Breast epithelium (tissue), 4 donors: ENCODE results near the gene AUNIP. TPM values are rescaled to one million over a fixed set of nuclear protein-coding genes. Genes with fewer than 3 reads are reported as not detected.
A peak's percentile ranks its signal among the peaks of the same experiment; 100 is the strongest.

Source experiments
- DNase-seq, 2 donors: peaks; one replicate each; pipeline ENCODE4 v3.0.0-alpha.2; 2019; ENCODE audit warnings: low spot score in 2 of 2
- H3K27ac ChIP-seq, 2 donors: fragments of 200-600 bp; sonication (generic) in 1 of 2; one replicate each; pipeline ENCODE4 v1.5.1; 2016 to 2019; ENCODE audit warnings: mild to moderate bottlenecking in 1 of 2
- H3K27me3 ChIP-seq, 2 donors: fragments of 200-600 bp; sonication (generic) in 1 of 2; one replicate each; pipeline versions ENCODE4 v1.5.1 to v1.6.0; 2017 to 2019; ENCODE audit warnings: control low read depth in 1 of 2, mild to moderate bottlenecking in 1 of 2
- H3K36me3 ChIP-seq: fragments of 200-600 bp; one replicate; pipeline ENCODE4 v1.5.1; 2019
- H3K4me1 ChIP-seq, 2 donors: fragments of 200-600 bp; sonication (generic); one replicate each; pipeline ENCODE4 v1.5.1; 2016 to 2019; ENCODE audit warnings: control low read depth in 1 of 2
- H3K4me3 ChIP-seq, 3 donors: fragments of 200-600 bp; sonication (generic); 1 replicate in 2 of 3; 2 replicates in 1 of 3; pipeline ENCODE4 v1.5.1; 2016 to 2019; ENCODE audit warnings: mild to moderate bottlenecking in 3 of 3, moderate library complexity in 2 of 3
- H3K9me3 ChIP-seq, 2 donors: fragments of 200-600 bp; sonication (generic) in 1 of 2; one replicate each; pipeline ENCODE4 v1.5.1; 2016 to 2019; ENCODE audit warnings: control low read depth in 1 of 2
- POLR2A ChIP-seq: fragments of 450-650 bp; IDR thresholded peaks from one replicate; pipeline ENCODE4 v1.6.1; 2016; ENCODE audit warnings: antibody characterized with exemption, mild to moderate bottlenecking, moderate library complexity
- POLR2AphosphoS5 ChIP-seq, 3 donors: sonication (generic); formaldehyde crosslinking; IDR thresholded peaks; one replicate each; pipeline ENCODE4 v1.6.1; 2017; ENCODE audit warnings: antibody characterized with exemption in 3 of 3
- intact Hi-C: fragments of 100-400 bp; cut with DNase I; formaldehyde crosslinking; loops from one replicate; pipeline ENCODE4 v1.15.1; 2023; ENCODE audit warnings: low total_unique reads
- total RNA-seq, 3 donors: library from RNA; depleted of rRNA; stranded (reverse); fragments of >200 nt; gene quantifications; one replicate each; pipeline ENCODE4 v1.1.0, GENCODE V29; 2016
- TF ChIP-seq, protein P1 (sequence below), 3 donors: fragments of 450-650 bp; IDR thresholded peaks; one replicate each; pipeline ENCODE4 v1.5.1; 2016 to 2017; ENCODE audit warnings: antibody characterized with exemption in 3 of 3, mild to moderate bottlenecking in 3 of 3, moderate library complexity in 3 of 3

Gene AUNIP
- total RNA-seq, 3 donors from 2014 or later: 0.33 to 0.88 TPM; not detected in 1

DNA sequence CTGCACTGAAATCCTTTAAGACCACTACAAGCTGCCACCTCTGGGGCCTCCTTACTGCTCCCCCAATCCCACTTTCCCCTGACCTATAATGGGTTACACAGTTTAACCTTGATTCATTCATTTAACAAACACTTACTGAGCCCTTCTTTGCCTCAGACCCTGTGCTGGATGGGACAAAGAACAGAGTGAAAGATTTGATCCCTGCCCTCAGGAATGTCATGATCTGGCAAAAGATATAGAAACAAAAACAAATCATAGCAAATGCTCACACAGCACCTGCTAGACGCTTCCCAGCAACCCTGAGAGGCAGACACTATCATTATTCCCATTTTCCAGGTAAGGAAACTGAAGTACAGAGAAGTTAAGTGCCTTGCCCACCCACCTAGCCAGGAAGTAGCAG lies 7.0 kb upstream of the AUNIP start:
- TF ChIP-seq POLR2A (no peak), POLR2AphosphoS5 (IDR thresholded peaks at IDR 0.05) (no peak)
- TF ChIP-seq, protein P1, sequence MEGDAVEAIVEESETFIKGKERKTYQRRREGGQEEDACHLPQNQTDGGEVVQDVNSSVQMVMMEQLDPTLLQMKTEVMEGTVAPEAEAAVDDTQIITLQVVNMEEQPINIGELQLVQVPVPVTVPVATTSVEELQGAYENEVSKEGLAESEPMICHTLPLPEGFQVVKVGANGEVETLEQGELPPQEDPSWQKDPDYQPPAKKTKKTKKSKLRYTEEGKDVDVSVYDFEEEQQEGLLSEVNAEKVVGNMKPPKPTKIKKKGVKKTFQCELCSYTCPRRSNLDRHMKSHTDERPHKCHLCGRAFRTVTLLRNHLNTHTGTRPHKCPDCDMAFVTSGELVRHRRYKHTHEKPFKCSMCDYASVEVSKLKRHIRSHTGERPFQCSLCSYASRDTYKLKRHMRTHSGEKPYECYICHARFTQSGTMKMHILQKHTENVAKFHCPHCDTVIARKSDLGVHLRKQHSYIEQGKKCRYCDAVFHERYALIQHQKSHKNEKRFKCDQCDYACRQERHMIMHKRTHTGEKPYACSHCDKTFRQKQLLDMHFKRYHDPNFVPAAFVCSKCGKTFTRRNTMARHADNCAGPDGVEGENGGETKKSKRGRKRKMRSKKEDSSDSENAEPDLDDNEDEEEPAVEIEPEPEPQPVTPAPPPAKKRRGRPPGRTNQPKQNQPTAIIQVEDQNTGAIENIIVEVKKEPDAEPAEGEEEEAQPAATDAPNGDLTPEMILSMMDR (IDR thresholded peaks at IDR 0.05): no peak
- Histone ChIP-seq H3K27me3 (no peaks in the 10 kb centered on the region), H3K9me3 (no peaks in the 10 kb centered on the region), H3K36me3 (no peaks in the 10 kb centered on the region), H3K4me1 (peaks cover 0 to 5% of the 10 kb centered on the region in 2 donors), H3K4me3 (no peak overlapping the region), H3K27ac (peak overlapping the region in 1 of 2 donors; percentile 4)
- DNase-seq: peak in 1 of 2 donors; percentile 2
- intact Hi-C loops: no loop called here

DNA sequence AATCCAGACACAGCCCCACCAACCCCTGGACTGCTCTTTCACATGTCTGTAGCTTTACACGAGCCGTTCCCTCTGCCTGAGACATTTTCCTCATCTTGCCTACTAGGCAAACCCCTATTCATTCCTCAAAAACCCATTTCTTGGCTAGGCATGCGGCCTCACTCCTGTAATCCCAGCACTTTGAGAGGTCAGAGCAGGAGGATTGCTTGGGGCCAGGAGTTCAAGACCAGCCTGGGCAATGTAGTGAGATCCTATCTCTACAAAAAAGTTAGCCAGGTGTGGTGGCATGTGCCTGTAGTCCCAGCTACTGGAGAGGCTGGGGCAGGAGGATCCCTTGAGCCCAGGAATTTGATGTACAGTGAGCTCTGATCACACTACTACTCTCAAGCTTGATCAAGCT lies 5.2 kb upstream of the AUNIP start:
- no peak for DNase-seq
- intact Hi-C loops: no loop called here
- no peaks in the 10 kb centered on the region for H3K4me1 ChIP-seq
- TF ChIP-seq POLR2A (no peak), POLR2AphosphoS5 (IDR thresholded peaks at IDR 0.05) (no peak)
- TF ChIP-seq, protein P1 (IDR thresholded peaks at IDR 0.05): no peak
- H3K9me3 ChIP-seq: no peaks in the 10 kb centered on the region
- no peak overlapping the region for H3K4me3 ChIP-seq
- H3K27ac ChIP-seq: no peak overlapping the region
- no peaks in the 10 kb centered on the region for H3K27me3 ChIP-seq
- no peaks in the 10 kb centered on the region for H3K36me3 ChIP-seq

DNA sequence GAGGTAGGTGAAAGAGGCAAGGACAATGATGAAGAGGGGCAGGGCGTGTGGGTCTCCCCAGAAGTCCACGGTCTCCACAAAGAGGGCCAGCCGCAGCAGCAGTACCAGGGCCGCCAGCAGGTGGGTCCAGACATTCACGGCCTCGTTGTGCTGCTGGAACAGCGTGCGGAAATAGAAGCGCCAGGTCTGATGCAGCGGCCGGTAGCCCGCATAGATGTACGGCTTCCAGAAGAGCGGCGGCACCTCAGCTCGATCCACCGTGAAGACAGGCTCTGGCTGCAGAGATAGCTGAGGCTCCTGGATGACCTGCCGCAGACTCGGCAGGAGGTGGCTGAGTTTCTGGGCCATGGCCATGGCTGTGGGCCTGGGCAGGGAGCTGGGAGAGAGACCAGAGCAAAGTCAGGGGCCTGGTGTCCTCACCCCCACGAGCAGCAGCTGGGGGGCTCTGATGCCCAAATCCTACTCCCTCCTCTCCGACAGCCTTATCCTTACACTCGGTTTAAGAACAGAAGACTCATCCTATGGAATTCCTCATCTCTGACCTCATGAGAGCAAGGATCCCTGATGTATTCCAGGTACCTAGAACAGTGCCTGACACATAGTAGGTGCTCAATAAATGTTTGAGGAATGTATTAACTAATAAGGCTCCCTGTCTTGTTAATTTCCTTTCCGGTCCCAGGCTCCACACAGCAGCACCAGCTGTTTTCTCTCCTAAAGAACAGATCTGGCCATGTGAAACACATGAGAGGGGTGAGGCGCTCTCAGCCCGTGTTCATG lies 4.4 kb upstream of the AUNIP start:
- no peaks in the 10 kb centered on the region for H3K27me3 ChIP-seq
- no peaks in the 10 kb centered on the region for H3K36me3 ChIP-seq
- intact Hi-C loops: no loop called here
- H3K4me1 ChIP-seq: peaks cover 0 to 4% of the 10 kb centered on the region in 2 donors
- DNase-seq: no peak
- H3K27ac ChIP-seq: peak overlapping the region; percentile 15 to 20
- H3K4me3 ChIP-seq: no peak overlapping the region
- TF ChIP-seq POLR2A: no peak
- TF ChIP-seq, protein P1 (IDR thresholded peaks at IDR 0.05): peak in 1 of 3 donors; percentile 42
- TF ChIP-seq POLR2AphosphoS5 (IDR thresholded peaks at IDR 0.05): no peak
- H3K9me3 ChIP-seq: no peaks in the 10 kb centered on the region

DNA sequence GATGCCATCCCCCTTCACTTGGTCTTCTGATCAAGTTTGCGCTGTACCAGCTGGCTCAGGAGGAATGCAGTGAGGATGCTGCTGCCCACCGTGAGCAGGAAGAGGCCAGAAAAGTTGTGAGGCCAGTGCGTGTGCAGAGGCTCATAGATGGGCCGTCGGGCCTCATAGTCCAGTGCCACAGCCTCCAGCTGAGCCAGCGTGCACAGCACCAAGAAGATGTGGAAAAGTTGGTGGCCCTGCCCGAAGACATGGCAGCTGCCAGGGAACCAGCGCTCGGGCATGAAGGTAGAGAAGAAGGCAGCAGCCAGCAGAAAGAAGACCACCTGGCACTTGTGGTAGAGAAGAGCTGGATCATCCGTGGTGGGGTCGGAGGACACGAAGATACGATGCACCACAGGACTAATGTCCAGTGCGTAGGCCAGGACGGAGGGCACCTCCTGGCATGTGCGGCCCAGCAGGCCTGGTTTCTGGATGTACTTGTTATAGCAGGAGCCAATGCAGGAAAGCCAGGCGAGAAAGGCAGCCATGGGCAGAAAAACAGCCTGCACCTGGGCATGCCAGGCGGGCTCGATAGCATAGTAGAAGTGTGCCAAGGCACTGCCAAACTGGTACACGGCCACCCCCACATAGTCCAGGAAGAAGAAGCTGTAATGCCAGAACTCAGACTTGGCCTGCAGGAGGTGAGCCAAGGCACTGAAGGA lies 3.7 kb upstream of the AUNIP start:
- Histone ChIP-seq H3K4me3 (no peak overlapping the region), H3K9me3 (no peaks in the 10 kb centered on the region), H3K27ac (peak overlapping the region; percentile 15 to 20), H3K36me3 (no peaks in the 10 kb centered on the region), H3K27me3 (no peaks in the 10 kb centered on the region), H3K4me1 (peaks cover 0 to 4% of the 10 kb centered on the region in 2 donors)
- intact Hi-C loops: no loop called here
- peak; percentile 44 to 48 for DNase-seq
- no peak for TF ChIP-seq POLR2A
- TF ChIP-seq, protein P1 (IDR thresholded peaks at IDR 0.05): no peak
